Psoas muscle (tissue), 8 donors: Measurements from ENCODE around the gene SLC9A4. TPM values are rescaled to one million over a fixed set of nuclear protein-coding genes. Genes with fewer than 3 reads are reported as not detected.
"Not testable (repeated sequence)": the region's sequence is repeated elsewhere in the genome, so short reads cannot be mapped to it uniquely, and the experiment has no call there.

Experiments used
- ATAC-seq, 4 donors: fragments of 200-7000 bp; cut with Tn5 transposase; one replicate each; pipeline ENCODE4 v1.9.1; 2020; ENCODE audit warnings: moderate library complexity in 3 of 4, mild to moderate bottlenecking in 2 of 4
- DNase-seq, 2 donors: peaks; one replicate each; pipeline ENCODE4 v3.0.0-alpha.2; 2020
- H3K27ac ChIP-seq: fragments of 200-600 bp; one replicate; pipeline ENCODE4 v1.8.0; 2022
- H3K27me3 ChIP-seq, 3 donors: fragments of 200-600 bp in 1 of 3; one replicate each; pipeline versions ENCODE4 v1.6.1 to v1.8.0; 2013 to 2022; ENCODE audit warnings: low read length in 2 of 3, mild to moderate bottlenecking in 2 of 3, moderate library complexity in 1 of 3; ENCODE audit not compliant: insufficient read depth in 3 of 3
- H3K36me3 ChIP-seq, 2 donors: fragments of 200-600 bp in 1 of 2; one replicate each; pipeline versions ENCODE4 v1.6.1 to v1.8.0; 2013 to 2022; ENCODE audit warnings: low read depth in 1 of 2, mild to moderate bottlenecking in 1 of 2, moderate library complexity in 1 of 2; ENCODE audit not compliant: insufficient read depth in 1 of 2
- H3K4me1 ChIP-seq: fragments of 200-600 bp; one replicate; pipeline ENCODE4 v1.8.0; 2022
- H3K4me3 ChIP-seq: fragments of 200-600 bp; one replicate; pipeline ENCODE4 v1.8.0; 2022; ENCODE audit warnings: mild to moderate bottlenecking
- H3K9me3 ChIP-seq: fragments of 200-600 bp; one replicate; pipeline ENCODE4 v1.8.0; 2022
- CTCF ChIP-seq: fragments of 200-600 bp; IDR thresholded peaks from one replicate; pipeline ENCODE4 v1.8.0; 2022; ENCODE audit warnings: antibody characterized with exemption
- WGBS, 3 donors: extraction: QIAGEN DNeasy Blood & Tissue Kit; methylation state at CpG; one replicate each; pipeline versions ENCODE4 v1.1.6 to v1.1.7; 2013; 5-methylcytosine and 5-hydroxymethylcytosine counted together
- intact Hi-C, 2 donors: fragments of 100-400 bp; cut with DNase I; formaldehyde crosslinking; loops; one replicate each; pipeline versions ENCODE4 v1.11.0 to v1.14.2; 2022
- polyA plus RNA-seq, 3 donors: library from polyadenylated mRNA; stranded (reverse); fragments of 200-250 nt; gene quantifications; one replicate each; pipeline ENCODE4 v1.2.3, GENCODE V29; 2013
- total RNA-seq, 4 donors: library from RNA; stranded (reverse); fragmentation: NEBNext Ultra II Directional in 2 of 4; extraction: Animal tissue kit (Norgen Biotek cat#: 25700) in 2 of 4; gene quantifications; one replicate each; pipeline versions ENCODE4 v1.2.1 to v1.2.4, GENCODE V29; 2021 to 2023
- donor health status: healthy with polysubstance abuse.
- donor health status: DM: no; HTN: no; CAD: no; lungs with moderate emphysema.
- donor health status: Bipolar disorder and iron deficiency.
- donor health status: healthy.
- donor health status: DM: yes; HTN: yes; CAD: no.
- donor health status: DM: no; HTN: no; CAD: no.
- donor health status: DM: no; HTN: no; CAD: no.
- donor health status: DM: yes; HTN: yes; CAD: no.

The SLC9A4 gene
- total and polyA plus RNA-seq, 7 donors: 0.08 TPM; not detected in 6

GRCh38 chr2:102558463-102558862 lies 85.4 kb downstream of the SLC9A4 start:
- TF ChIP-seq CTCF: no peak
- intact Hi-C loops: no loop called here
- H3K27ac ChIP-seq: no peak overlapping the region
- H3K4me1 ChIP-seq: no peaks in the 10 kb centered on the region
- no peak overlapping the region for H3K4me3 ChIP-seq
- H3K27me3 ChIP-seq: no peaks in the 10 kb centered on the region
- 80 to 88% (median 84%) methylated on average over 1 of the region's 1 CpG for WGBS, 3 donors
- no peaks in the 10 kb centered on the region for H3K36me3 ChIP-seq
- no peak for ATAC-seq
- H3K9me3 ChIP-seq: no peaks in the 10 kb centered on the region
- no peak for DNase-seq

DNA sequence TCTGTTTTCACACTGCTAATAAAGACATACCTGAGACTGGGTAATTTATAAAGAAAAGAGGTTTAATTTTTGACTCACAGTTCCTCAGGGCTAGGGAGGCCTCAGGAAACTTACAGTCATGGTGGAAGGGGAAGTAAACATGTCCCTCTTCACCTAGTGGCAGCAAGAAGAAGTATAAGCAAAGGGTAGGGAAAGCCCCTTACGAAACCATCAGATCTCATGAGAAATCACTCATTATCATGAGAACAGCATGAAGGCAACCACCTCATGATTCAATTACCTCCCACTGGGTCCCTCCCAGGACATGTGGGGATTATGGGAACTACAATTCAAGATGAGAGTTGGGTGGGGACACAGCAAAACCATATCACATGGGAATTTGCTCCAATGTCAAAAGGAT lies 89.5 kb downstream of the SLC9A4 start:
- H3K9me3 ChIP-seq, intact Hi-C loops, H3K4me3 ChIP-seq, DNase-seq, ATAC-seq, H3K36me3 ChIP-seq, H3K27ac ChIP-seq, H3K27me3 ChIP-seq, H3K4me1 ChIP-seq: not testable (repeated sequence)
- 77 to 91% (median 88%) methylated on average over 1 of the region's 1 CpG for WGBS, 3 donors

- peaks cover 15% of the 10 kb centered on the region for H3K9me3 ChIP-seq
- DNase-seq: no peak
- no peaks in the 10 kb centered on the region for H3K36me3 ChIP-seq
- ATAC-seq: no peak
- no peak for TF ChIP-seq CTCF
- 91 to 98% (median 97%) methylated on average over 1 of the region's 1 CpG for WGBS, 3 donors
- H3K27me3 ChIP-seq: no peaks in the 10 kb centered on the region
- intact Hi-C loops: no loop called here
- no peak overlapping the region for H3K27ac ChIP-seq
- H3K4me3 ChIP-seq: no peak overlapping the region
- H3K4me1 ChIP-seq: no peaks in the 10 kb centered on the region
Observed at GRCh38 chr2:102575888-102576287, 102.9 kb downstream of the SLC9A4 start.

GRCh38 chr2:102578376-102578775 lies 105.3 kb downstream of the SLC9A4 start:
- WGBS, 3 donors: 78 to 86% (median 81%) methylated on average over 2 of the region's 2 CpGs
- H3K4me3 ChIP-seq: no peak overlapping the region
- no peak for ATAC-seq
- no peak for TF ChIP-seq CTCF
- DNase-seq: no peak
- H3K36me3 ChIP-seq: no peaks in the 10 kb centered on the region
- intact Hi-C loops: no loop called here
- H3K4me1 ChIP-seq: no peaks in the 10 kb centered on the region
- no peak overlapping the region for H3K27ac ChIP-seq
- peaks cover 15% of the 10 kb centered on the region for H3K9me3 ChIP-seq
- H3K27me3 ChIP-seq: no peaks in the 10 kb centered on the region

DNA sequence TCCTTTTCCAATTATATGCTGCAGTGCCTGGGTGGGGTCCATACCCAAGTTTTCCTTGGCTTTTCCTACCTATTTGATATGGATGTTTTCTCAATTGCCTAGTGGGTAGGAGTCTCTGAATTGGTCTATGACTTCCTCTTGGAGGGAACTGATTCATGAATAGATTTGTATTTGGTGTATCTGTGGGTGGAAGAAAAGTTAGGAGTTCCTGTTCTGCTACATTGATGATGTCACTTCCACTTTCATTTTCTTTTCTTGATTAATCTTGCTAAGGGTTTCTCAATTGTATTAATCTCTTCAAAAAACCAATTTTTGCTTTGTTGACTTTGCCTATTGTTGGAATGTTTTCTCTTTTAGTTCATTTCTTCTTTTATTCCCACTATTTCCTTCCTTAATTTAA lies 108.9 kb downstream of the SLC9A4 start:
- H3K4me3 ChIP-seq: no peak overlapping the region
- ATAC-seq (no peak), DNase-seq (no peak)

More for the DNA sequence above, 108.9 kb downstream of the SLC9A4 start:
- TF ChIP-seq CTCF: no peak
- no peak overlapping the region for H3K27ac ChIP-seq
- no peaks in the 10 kb centered on the region for H3K9me3 ChIP-seq
- no peaks in the 10 kb centered on the region for H3K36me3 ChIP-seq
- intact Hi-C loops: no loop called here
- no peaks in the 10 kb centered on the region for H3K4me1 ChIP-seq
- H3K27me3 ChIP-seq: no peaks in the 10 kb centered on the region
